Neural crest cell (in vitro differentiated cells): ENCODE results near the gene OSBPL8. TPM values are rescaled to one million over a fixed set of nuclear protein-coding genes. Genes with fewer than 3 reads are reported as not detected.

Source experiments
- DNase-seq: peaks from one replicate; pipeline ENCODE4 v3.0.0; 2021; ENCODE audit warnings: low read depth, mixed read lengths, low spot score
- H3K27ac Mint-ChIP-seq: one replicate; pipeline ENCODE4 v1.8.0; 2021; ENCODE audit warnings: mild to moderate bottlenecking, mixed read lengths; ENCODE audit not compliant: unreplicated experiment
- H3K27me3 Mint-ChIP-seq: 2 replicates; pipeline ENCODE4 v1.8.0; 2021; ENCODE audit warnings: low read depth, mild to moderate bottlenecking, mixed read lengths
- H3K36me3 Mint-ChIP-seq: 2 replicates; pipeline ENCODE4 v1.8.0; 2021; ENCODE audit warnings: low read depth, mild to moderate bottlenecking, mixed read lengths
- H3K4me1 Mint-ChIP-seq: 2 replicates; pipeline ENCODE4 v1.8.0; 2021; ENCODE audit warnings: mixed read lengths
- H3K4me3 Mint-ChIP-seq: one replicate; pipeline ENCODE4 v1.8.0; 2021; ENCODE audit warnings: mild to moderate bottlenecking, mixed read lengths
- H3K9me3 Mint-ChIP-seq: 2 replicates; pipeline ENCODE4 v1.8.0; 2021; ENCODE audit warnings: mixed read lengths
- CTCF ChIP-seq: fragments of 200-600 bp; sonication (generic); conservative IDR thresholded peaks from 2 replicates; pipeline ENCODE4 v1.5.0; 2021; ENCODE audit warnings: antibody characterized with exemption, mild to moderate bottlenecking
- total RNA-seq: library from RNA; stranded (reverse); gene quantifications from 2 replicates; pipeline ENCODE4 v1.2.1, GENCODE V29; 2021

Gene OSBPL8
- total RNA-seq, 1 donor from 2014 or later, result 75.8 TPM

GRCh38 chr12:76449583-76449982 lies 110.0 kb downstream of the OSBPL8 start:
- no peak for TF ChIP-seq CTCF
- H3K4me1 Mint-ChIP-seq, result no peaks in the 10 kb centered on the region
- H3K27ac Mint-ChIP-seq, result no peak overlapping the region
- H3K27me3 Mint-ChIP-seq, result no peaks in the 10 kb centered on the region
- no peaks in the 10 kb centered on the region for H3K9me3 Mint-ChIP-seq
- H3K4me3 Mint-ChIP-seq, result no peak overlapping the region
- no peak for DNase-seq
- H3K36me3 Mint-ChIP-seq, result peaks cover 12% of the 10 kb centered on the region

GRCh38 chr12:76449016-76449415 lies 110.6 kb downstream of the OSBPL8 start:
- no peak for DNase-seq
- no peak for TF ChIP-seq CTCF
- H3K36me3 Mint-ChIP-seq, result peaks cover 12% of the 10 kb centered on the region
- H3K27ac Mint-ChIP-seq, result no peak overlapping the region
- H3K9me3 Mint-ChIP-seq, result no peaks in the 10 kb centered on the region
- H3K4me1 Mint-ChIP-seq, result no peaks in the 10 kb centered on the region
- no peak overlapping the region for H3K4me3 Mint-ChIP-seq
- H3K27me3 Mint-ChIP-seq, result no peaks in the 10 kb centered on the region

GRCh38 chr12:76446090-76446489 lies 113.5 kb downstream of the OSBPL8 start:
- no peaks in the 10 kb centered on the region for H3K27me3 Mint-ChIP-seq
- no peaks in the 10 kb centered on the region for H3K9me3 Mint-ChIP-seq
- no peak overlapping the region for H3K4me3 Mint-ChIP-seq
- TF ChIP-seq CTCF, result no peak
- H3K4me1 Mint-ChIP-seq, result no peaks in the 10 kb centered on the region
- no peak for DNase-seq
- peaks cover 10% of the 10 kb centered on the region for H3K36me3 Mint-ChIP-seq
- no peak overlapping the region for H3K27ac Mint-ChIP-seq

- TF ChIP-seq CTCF, result no peak
- H3K4me3 Mint-ChIP-seq, result no peak overlapping the region
- peaks cover 7% of the 10 kb centered on the region for H3K36me3 Mint-ChIP-seq
- H3K27ac Mint-ChIP-seq, result no peak overlapping the region
- no peaks in the 10 kb centered on the region for H3K9me3 Mint-ChIP-seq
- DNase-seq, result no peak
- H3K27me3 Mint-ChIP-seq, result no peaks in the 10 kb centered on the region
- no peaks in the 10 kb centered on the region for H3K4me1 Mint-ChIP-seq
Measured at GRCh38 chr12:76445462-76445861, 114.1 kb downstream of the OSBPL8 start.

- H3K27ac Mint-ChIP-seq, result no peak overlapping the region
- H3K27me3 Mint-ChIP-seq, result no peaks in the 10 kb centered on the region
- TF ChIP-seq CTCF, result no peak
- no peaks in the 10 kb centered on the region for H3K9me3 Mint-ChIP-seq
- no peak overlapping the region for H3K4me3 Mint-ChIP-seq
- no peaks in the 10 kb centered on the region for H3K4me1 Mint-ChIP-seq
- H3K36me3 Mint-ChIP-seq, result peaks cover 2% of the 10 kb centered on the region
- DNase-seq, result no peak
Measured at GRCh38 chr12:76444408-76444984, 115.1 kb downstream of the OSBPL8 start.

- Mint-ChIP-seq H3K4me3 (no peak overlapping the region), H3K9me3 (no peaks in the 10 kb centered on the region), H3K27ac (no peak overlapping the region), H3K27me3 (no peaks in the 10 kb centered on the region), H3K4me1 (no peaks in the 10 kb centered on the region), H3K36me3 (peaks cover 6% of the 10 kb centered on the region)
- DNase-seq, result no peak
- TF ChIP-seq CTCF, result no peak
Measured at GRCh38 chr12:76441016-76441415, 118.6 kb downstream of the OSBPL8 start.
